AG09309 (cell line): ENCODE data around the gene CPED1.

ENCODE experiments used
- DNase-seq: peaks from one replicate; pipeline ENCODE4 v3.0.0-alpha.2; 2010; ENCODE audit warnings: low read depth
- H3K4me3 ChIP-seq: 2 replicates; pipeline ENCODE4 v1.5.1; 2011; ENCODE audit warnings: mild to moderate bottlenecking, low read depth, low read length, moderate library complexity; ENCODE audit not compliant: control insufficient read depth
- CTCF ChIP-seq: IDR thresholded peaks from 2 replicates; pipeline ENCODE4 v1.5.1; 2011; ENCODE audit warnings: mild to moderate bottlenecking, low read depth, low read length, inconsistent platforms; ENCODE audit not compliant: insufficient read depth, control insufficient read depth; ENCODE audit errors: missing control alignments

The CPED1 gene

GRCh38 chr7:121276313-121276712, 287.8 kb downstream of the CPED1 start:
- no peak for DNase-seq
- H3K4me3 ChIP-seq, result no peak overlapping the region
- no peak for TF ChIP-seq CTCF

- peak; percentile 18 for DNase-seq
- no peak for TF ChIP-seq CTCF
- no peak overlapping the region for H3K4me3 ChIP-seq
These were observed 289.9 kb downstream of the CPED1 start for GRCh38 chr7:121278120-121279021.

- DNase-seq, result no peak
- no peak overlapping the region for H3K4me3 ChIP-seq
- no peak for TF ChIP-seq CTCF
These were observed 290.6 kb downstream of the CPED1 start for GRCh38 chr7:121279060-121279620.

GRCh38 chr7:121279822-121280221, 291.3 kb downstream of the CPED1 start:
- H3K4me3 ChIP-seq, result no peak overlapping the region
- no peak for TF ChIP-seq CTCF
- DNase-seq, result no peak

GRCh38 chr7:121280656-121281055, 292.1 kb downstream of the CPED1 start:
- no peak for TF ChIP-seq CTCF
- no peak overlapping the region for H3K4me3 ChIP-seq
- no peak for DNase-seq

- H3K4me3 ChIP-seq, result no peak overlapping the region
- TF ChIP-seq CTCF, result no peak
- DNase-seq, result no peak
These were observed 293.6 kb downstream of the CPED1 start for GRCh38 chr7:121282129-121282528.
